Right lobe of liver (tissue), 4 donors: ENCODE measurements around the gene MAPT.

Experiments used
- CTCF ChIP-seq, 4 donors: fragments of 200-600 bp in 3 of 4; fragments of 450-650 bp in 1 of 4; IDR thresholded peaks; one replicate each; pipeline versions ENCODE4 v1.5.1 to v1.8.0; 2016 to 2022; ENCODE audit warnings: antibody characterized with exemption in 4 of 4, mild to moderate bottlenecking in 2 of 4
- POLR2A ChIP-seq: fragments of 450-650 bp; IDR thresholded peaks from one replicate; pipeline ENCODE4 v1.6.1; 2017; ENCODE audit warnings: antibody characterized with exemption, mild to moderate bottlenecking
- donor health status: DM: no; HTN: no; CAD: no.
- donor health status: DM: no; HTN: no; CAD: no.
- donor health status: DM: no; HTN: yes; CAD: no.

- TF ChIP-seq POLR2A (no peak), CTCF (IDR thresholded peaks at IDR 0.05) (no peak)
Observed at GRCh38 chr17:46027976-46028325, 133.6 kb downstream of the MAPT start.
